NCI-H1930 (cell line): ENCODE results near the gene BTBD16.

Source experiments
- DNase-seq, 2 experiments: peaks; one replicate each; lab custom pipeline; 2025; lab: John Stamatoyannopoulos, UW

BTBD16 gene

DNA sequence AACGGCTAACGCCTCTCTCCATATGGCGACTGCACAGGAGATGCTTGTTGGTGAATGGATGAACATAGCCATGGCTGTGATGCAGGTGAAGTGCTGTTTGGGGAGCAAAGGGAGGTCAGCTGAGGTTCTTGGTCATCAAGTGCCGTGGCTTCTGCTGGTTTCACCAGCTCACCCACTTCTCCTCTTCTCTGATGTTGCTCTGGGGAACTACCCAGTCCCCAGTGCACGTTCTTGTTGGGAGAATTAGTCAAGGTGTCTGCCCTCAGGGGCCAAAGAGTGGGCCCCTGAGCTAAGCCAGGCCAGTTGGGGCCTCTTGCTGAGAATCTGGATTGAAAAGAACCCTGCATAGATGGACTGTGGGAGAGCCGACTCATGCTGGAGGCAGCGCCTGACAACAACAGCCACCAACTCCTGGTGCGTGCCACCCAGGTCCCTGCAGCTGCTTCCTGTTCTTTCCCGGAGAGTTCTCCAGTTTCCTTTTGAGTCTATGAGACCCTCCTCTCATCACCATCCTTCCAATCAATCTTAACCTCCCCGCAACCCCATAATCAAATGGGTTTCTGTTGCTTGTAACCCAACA, 3.0 kb downstream of the BTBD16 start:
- no peak for DNase-seq

DNA sequence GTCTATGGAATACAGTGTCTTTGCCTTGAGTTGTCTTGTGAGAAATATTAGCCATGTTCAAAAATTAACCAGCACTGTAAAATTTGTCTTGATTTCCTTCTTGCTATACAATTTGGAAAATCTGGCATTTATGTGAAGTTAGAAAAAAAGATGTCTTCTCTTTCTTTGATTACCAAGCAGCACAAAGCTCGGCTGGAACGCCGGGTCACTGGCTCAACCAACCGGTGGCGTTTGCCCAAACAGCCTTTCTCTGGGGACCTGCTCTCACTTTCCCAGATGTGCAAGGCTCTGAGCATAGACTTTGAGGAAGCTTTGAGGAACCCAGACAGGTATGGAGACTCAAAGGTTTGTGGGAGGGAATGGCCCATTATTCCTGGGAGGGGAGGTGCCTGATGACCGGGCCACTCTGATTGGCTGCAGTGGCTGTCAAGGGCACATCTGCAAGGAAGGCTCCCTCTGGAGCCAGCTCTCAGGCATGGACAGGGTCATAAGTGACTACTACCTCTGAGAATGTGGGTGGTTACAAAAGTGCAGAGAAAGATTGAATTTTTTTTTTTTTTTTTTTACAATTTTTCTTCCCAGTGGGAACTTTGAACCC, 5.6 kb downstream of the BTBD16 start:
- no peak for DNase-seq

DNA sequence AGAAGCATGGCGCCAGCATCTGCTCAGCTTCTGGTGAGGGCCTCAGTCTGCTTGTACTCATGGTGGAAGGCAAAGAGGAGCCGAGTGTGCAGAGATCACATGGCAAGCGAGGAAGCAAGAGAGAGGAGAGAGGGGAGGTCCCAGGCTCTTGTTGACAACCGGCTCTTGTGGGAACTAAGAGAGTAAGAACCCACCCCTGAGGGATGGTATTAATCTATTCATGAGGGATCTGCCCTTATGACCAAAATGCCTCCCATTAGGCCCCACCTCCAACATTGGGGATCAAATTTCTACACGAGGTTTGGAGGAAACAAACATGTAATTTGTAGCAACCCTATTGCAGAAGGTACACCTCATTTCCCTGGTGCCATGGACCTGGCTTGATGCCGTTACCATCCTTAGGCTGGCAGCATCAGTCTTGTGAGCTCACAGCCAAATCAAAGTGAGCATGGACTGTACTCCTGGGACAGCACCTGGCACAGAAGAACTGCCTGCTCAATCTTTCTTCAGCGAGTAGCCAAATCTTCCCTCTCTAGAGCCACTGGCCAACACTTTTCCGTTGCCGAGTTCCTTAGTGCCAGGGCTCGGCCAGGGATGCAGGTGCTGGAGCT, 6.5 kb downstream of the BTBD16 start:
- DNase-seq = no peak

DNA sequence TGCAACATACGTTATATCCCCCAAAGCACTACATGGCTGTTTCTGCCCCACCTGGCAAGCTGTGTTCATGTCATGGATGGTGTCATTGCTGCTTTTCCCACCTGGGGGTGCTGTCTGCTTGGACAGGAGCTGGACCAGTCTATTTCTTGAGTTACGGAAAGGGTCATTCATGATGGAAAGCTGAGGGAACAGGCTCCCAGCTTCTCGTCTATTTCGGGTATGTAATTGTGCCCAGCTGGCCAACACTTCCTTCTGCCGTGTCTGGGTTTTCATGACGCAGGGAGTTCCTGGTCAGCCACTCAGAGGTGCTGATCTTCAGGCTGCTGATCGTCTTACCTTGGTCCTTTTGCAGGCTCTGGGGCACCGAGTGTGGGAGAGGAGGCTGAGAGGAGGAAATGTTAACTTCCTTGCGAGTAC, 8.6 kb downstream of the BTBD16 start:
- DNase-seq = peak; percentile 12 to 13

DNA sequence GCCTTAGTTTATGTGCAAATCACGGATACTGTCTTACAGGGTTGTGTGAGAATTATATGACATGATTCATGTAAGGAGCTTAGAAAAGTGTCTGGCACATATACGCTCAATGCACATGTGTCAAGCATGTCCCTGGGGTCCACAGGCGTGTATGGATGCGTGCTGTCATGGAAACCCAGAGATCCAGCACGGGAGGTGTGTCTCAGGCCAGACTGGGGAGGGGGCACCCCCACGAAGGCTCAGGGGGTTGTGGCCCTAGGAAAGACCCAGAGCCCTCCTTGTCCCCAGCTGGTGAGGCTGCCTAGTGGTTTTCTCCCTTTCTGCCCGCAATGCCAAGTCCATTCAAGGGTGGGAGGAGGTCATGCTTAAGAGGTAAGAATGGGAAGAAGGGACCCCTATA, 9.1 kb downstream of the BTBD16 start:
- DNase-seq = no peak

DNA sequence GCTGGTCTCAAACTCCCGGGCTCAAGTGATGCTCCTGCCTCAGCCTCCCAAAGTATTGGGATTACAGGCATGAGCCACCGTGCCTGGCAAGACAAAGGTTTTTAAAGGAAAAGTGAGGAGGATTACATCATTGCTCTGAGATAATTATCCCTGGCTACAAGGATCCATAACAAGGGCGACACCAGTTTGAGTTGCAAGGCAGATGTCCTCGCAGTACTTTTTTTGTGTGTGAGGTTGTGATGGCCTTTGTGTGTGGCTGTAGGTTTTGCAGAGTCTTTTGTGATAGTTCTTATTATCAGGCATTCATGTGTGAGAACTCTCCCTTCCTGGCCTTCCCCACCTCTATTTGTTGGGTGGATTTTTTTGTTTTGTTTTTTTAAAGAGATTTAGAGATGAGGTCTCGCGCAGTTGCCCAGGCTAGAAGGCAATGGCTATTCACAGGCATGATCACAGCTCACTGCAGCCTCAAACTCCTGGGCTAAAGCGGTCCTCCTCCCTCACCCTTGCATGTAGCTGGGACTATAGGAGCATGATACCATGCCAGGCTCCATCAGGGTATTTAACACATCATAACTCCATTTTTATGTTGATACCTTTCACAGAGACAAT, 10.0 kb downstream of the BTBD16 start:
- DNase-seq = no peak

DNA sequence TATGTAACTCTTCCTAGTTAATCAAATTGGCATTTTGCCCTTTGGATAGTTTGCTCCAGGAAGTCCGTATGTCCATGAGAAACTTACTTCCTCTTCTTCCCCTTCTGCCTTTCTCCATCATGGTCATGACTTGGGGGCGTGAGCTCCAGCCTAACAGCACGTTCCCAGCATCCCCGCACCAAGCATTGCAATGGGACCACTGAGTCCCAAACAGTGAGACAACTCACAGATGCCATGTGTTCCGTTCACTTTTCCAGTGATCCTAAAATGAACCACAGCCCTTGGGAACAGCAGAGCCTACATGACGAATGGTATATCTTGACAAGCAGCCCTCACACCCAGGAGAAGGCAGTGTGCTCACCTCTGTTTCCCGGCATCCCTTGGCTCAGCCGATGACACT, 10.7 kb downstream of the BTBD16 start:
- DNase-seq = no peak

DNA sequence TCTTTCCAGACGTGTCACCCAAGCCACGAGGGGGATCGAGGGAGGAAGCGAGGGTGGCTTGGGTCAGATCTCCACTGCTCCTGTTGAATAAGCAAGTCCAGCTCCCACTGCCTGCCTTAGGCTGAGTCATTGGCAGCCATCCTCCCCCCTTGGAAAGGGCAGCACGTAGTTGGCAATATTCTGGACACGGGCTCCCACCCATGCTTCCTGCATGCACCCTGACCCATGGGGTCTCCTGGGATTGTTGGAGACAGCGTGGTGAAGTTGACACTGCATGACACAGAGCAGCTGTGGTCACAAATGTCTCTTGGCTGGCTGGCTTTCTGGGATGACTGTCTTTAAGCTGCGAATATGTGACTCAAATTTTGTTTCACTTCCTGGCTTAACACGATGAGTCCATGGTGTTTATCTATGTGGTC, 11.2 kb downstream of the BTBD16 start:
- DNase-seq = no peak

DNA sequence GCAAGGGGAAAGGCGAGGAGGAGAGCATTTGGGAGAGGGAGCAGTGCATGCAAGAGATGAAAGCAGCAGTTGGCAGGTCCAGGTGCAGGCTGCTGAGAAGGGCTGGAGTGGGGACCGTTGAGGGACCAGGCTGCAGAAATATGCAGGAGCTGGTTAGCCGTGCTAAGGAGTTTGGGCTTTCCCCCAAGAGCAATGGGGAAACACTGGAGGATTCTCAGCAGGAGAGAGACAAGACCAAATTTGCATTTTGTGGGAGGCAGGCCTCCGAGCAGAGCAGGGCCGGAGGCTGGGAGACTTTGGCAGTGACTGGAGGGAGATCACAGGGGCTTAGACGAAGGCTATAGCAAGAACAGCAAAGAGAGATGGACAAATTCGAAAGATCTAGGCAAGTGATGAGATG, 11.8 kb downstream of the BTBD16 start:
- no peak for DNase-seq

DNA sequence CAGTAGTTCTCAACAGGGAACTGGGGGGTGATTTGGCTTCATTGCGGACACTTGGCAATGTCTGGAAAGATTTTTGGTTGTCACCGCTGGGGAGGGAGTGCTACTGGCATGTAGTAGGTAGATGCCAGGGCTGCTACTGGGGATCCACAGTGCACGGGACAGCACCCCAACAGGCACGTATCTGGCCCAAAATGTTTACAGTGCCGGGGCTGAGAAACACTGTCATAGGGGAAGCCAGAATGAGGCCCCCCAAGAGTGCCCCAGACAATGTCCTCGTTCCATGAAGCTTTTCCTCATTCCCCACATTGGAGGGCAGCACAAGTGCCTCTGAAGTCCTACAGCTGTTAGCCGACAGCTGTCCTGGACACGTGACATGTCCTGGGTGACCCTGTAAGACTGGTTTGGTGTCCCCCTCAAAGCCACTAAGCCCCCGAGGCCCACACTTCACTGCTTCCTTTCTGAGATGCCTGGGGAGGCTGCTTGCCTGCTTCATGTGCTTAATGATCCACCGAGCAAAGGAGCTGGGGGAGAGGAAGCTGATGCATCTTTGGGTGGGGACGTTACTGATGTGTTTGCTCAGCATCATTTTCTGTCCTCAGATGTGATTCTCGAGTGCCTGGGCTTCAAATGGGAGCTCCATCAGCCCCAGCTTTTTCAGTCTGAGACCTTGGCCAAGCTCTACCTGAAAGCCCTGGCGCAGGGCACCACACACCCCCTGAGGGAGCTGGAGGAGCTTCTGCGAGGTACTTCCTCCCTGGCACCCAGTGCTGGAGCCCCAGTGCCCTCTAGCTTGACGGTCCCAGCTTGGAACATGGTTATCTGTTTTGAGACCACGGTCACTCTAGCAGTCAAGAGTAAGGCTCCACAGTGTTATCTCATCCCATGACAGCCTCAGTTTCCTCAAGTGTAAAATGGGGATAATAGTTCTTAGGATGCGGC, 14.7 kb downstream of the BTBD16 start:
- no peak for DNase-seq

DNA sequence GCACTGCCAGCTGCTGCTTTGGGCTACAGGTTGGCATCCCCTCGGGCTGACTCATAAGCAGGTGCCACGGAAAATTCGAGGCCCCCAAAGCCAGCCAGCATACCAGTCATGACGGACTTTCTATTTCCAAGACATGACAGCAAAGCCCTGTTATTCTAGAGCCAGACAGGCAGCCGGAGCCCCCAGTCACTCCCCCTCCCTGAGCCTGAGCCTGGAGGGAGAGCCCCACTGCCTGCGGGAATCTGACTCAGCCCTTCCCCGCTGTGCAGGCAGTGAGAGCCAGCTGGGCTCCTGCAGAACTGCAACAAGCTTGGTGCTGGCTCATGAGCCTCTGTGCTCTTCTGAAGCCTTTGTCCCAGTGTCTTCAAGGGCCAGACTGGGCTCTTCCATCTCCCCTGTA, 15.8 kb downstream of the BTBD16 start:
- no peak for DNase-seq

DNA sequence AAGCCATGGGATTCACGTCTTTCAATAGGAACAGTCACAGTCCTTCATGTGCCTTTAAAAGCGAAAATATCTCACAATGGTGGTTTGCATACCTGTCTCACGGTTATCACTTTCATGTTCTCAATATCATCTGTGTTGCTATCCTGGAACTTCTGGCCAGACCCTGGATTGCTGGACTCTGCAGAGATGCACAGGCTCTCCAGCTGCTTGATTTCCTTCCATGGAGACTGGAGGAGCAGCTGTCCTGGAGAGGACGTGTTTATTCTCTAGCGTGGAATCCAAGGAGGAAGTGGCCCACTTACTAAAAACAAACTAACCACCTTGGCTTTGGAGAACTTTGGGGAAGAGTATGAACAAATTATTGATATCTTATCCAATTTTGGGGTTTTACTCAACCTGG, 16.5 kb downstream of the BTBD16 start:
- no peak for DNase-seq

DNA sequence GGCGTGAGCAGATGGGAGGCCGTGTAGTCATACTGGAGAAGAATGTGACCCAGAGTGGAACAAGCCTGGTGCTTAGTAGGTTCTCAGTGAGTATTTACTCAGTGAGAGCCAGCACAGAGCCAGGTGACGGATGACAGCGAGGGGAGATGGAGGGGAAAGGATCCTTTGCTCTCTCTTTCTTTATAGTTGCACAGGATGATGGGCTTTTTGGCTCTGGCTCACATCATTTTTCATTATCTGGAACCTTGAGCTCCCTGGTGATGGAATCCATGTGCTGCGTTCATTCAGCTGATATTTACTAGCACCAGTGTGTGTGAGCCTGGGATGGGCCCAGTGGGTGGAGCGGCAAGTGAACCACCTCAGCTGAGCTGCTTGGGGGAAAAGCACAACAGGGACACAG, 17.2 kb downstream of the BTBD16 start:
- no peak for DNase-seq

DNA sequence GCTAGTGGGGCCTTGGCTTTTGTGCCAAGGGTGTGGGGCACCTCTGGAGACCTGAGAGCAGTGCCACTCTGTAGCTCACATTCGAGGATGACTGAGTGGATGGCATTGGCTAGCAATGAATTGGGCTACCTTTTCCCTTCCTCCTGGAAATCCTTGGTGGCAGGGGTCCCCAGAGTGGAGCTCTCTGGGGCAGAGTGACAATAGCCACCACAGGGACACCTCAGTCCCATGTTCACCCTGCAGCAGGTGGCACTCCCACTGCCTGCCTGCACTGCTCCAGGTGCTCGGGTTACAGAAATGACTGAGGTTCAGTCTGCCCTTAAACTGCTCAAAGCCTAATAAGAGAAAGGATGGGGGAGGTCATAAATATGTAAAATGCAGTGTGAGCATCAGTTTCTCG, 17.8 kb downstream of the BTBD16 start:
- DNase-seq = no peak

DNA sequence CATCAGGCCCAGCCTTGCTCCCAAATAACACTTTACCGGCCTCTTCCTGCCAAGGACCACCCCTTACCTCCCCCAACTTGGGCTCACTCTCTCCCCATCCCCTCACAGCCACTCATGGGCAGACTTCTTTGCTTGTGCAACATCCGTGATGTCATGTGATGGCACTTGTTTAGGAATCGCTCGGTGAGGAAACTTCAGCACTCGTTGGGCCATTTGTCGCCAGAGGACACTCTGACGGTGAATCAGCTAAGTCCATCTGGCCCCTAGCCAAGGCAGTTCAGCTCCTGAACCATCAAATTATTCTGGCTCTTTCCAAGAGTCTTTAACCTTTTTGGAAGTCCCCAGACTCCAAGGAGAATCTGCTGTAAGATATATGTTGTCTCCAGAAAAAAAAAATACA, 19.2 kb downstream of the BTBD16 start:
- DNase-seq = no peak

DNA sequence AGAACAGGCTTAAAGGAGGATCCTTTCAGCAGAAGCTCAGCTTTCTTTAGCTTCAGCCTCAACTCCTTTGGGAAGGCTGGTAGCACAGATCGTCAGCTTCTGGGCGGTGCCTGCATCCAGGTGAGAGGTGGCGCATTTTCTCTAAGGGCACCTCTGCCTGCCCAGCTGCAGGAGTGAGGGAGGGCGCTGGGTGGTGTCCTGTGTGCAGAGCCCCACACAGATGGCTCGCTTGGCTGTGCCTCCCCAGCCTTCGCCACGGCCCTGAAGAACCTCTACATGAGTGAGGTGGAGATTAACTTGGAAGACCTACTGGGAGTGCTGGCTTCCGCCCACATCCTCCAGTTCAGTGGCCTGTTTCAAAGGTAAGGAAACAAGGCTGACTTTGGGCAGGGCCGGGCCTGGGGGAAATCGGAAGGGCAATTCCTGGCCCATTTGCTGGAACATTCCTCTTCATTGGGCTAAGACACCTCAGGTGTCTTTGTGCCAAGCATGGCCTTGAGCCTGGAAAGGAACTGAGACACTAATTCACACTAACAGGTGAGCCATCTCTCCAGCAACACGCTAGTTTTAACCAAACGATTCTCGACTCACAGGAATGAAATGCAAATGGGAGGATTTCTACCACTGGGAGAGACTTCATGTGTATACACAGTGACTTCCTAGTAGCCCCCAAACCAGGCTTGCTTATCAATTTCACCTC, 19.9 kb downstream of the BTBD16 start:
- no peak for DNase-seq

DNA sequence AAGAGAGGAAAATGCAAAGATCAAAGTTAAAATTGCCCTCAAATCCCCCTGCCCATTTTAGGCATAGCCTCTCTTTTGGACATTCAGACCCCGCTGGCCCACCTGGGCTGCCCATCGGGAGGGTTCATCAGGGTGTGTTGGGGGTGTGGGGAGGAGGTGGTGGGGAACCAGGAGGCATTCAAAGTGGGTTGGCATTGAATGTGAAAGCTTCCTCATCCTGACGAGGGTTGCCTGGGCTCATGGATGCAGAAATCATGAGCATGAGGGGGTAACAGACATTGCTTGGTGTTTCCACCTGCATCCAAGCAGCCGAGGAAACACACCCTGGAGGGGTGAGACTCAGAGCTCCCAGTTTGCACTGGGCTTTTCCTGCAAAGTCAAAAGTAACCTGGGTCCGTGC, 20.6 kb downstream of the BTBD16 start:
- DNase-seq = no peak

DNA sequence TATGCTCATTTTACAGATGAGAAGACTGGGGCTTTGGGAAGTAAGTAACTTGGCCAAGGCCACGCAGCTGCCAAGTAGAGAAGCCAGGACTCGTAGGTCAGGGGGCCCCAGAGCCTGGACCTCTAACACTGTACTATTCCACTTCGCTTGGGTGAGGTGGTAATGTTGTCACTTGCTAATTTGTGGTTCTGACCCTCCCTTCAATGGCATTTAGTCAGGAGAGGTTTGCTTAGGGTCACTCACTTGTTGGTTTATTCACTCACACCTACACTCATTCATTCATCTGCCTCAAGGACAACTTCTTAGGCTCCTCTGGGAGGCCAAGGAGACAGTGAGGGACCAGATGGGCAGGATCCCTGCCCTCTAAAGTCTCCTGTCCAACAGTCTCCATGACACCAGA, 21.3 kb downstream of the BTBD16 start:
- DNase-seq = no peak

DNA sequence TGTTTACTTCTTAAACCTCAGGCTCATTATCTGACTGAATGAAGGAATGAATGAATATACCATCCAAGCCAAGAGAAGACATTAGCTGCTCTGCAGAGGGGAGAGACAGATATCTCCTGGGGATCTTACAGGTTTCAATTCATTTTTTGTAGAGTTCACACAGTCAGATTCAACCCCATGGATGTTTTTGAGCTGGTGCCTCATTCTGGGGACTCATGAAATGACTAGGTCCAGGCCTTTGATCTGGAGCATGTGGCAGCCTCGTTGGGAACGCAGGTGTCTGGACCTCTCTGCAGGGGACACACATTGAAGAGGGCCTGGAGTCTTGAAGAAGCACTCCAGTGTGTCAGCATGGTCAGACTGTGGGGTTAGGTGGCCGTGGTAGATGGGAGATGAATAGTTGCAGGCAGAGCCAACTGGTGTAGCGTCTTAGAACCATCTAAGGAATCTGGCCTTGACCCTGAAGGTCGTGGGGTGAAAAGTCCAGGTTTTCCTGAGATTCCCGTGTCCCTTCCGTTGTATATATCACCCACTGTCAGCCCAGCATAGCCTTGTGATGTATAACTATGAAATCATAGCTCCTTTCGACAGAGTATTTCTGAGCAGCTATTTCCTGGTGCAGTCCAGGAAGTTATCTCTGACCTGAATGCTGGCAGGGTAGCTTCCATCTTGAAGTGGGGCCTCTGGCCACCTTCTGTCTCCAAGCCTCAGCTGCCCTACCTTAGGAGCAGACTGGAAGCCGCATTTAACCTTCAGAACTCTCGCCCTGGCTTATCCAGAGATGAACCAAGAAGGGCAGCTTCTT, 22.3 kb downstream of the BTBD16 start:
- DNase-seq = no peak

DNA sequence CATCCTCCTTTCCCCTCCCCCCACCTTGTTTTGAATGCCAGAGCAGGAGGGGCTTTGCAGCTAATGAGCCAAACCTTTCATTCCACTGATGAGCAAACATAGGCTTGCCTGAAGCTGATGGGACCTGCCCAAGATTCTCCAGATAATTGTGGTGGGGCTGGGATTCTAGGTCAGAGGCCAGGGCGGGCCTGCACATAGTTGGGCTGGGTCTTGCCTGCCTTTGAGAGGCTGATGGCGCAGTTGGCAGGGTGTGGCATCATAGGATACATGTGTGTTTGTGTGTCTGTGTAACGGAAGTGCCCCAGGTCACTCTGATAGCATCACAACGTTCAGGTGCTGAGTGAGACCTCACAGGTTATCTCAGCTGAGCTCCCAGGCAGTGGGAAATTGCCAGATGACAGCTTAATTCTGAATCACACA, 22.9 kb downstream of the BTBD16 start:
- DNase-seq = no peak
